Endometrial microvascular endothelial cells (primary cell): ENCODE results near the gene PAQR5. TPM values are rescaled to one million over a fixed set of nuclear protein-coding genes. Genes with fewer than 3 reads are reported as not detected.

Experiments used
- in situ Hi-C: cut with HindIII; loops from 2 replicates; pipeline ENCODE4 v1.10.0; 2017; ENCODE audit warnings: low sequenced_read_pairs, low pct_unique_long_range_greater_than_20kb; ENCODE audit errors: inconsistent ontology term
- total RNA-seq: library from RNA; depleted of rRNA; stranded (reverse); fragments of >200 nt; gene quantifications from one replicate; pipeline ENCODE4 v1.2.3, GENCODE V29; 2015; ENCODE audit errors: inconsistent ontology term

PAQR5 gene, protein sequence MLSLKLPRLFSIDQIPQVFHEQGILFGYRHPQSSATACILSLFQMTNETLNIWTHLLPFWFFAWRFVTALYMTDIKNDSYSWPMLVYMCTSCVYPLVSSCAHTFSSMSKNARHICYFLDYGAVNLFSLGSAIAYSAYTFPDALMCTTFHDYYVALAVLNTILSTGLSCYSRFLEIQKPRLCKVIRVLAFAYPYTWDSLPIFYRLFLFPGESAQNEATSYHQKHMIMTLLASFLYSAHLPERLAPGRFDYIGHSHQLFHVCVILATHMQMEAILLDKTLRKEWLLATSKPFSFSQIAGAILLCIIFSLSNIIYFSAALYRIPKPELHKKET
- 0.09 TPM for total RNA-seq

DNA sequence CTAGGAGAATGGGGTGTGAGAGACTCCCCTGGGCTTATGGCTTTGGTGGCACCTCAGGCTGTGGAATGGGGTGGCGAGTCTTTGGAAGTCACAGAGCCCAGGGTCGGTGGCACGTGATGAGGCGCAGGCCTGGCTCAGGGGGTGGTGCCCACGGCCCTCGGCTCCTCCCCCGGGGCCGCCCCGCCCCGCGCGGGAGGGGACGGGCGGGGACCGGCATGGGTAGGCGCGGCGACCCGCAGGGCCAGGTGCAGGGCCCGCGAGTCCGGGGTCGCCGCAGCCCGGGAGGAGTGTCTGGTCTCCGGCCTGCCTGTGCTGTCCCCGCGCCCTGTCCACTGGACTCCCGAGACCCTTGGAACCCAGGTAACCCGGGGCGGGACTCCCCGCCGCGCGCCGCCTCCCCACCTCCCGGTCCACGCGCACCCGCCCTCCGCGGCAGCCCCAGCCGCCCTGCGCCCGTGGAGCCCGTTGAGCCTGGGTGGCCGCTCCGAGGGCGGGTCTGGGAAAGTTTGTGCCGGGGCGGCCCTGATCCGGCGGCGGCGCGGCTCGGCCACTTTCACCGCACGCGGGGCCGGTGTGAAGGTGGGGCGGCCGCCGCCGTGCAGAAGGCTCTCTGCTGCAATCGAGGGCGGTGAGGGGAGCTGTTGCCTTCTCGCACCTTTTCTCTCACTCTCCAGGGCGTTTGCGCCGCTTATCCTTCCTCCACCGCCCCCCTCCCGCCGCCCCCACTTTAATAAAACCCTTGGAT is at the start of gene PAQR5:
Gene PAQR5, plus strand, starts transcription at position 216 of the 745 bp plus-strand sequence. CDS start 61,169 bp downstream, outside the sequence.
- in situ Hi-C loops, result no loop called here

DNA sequence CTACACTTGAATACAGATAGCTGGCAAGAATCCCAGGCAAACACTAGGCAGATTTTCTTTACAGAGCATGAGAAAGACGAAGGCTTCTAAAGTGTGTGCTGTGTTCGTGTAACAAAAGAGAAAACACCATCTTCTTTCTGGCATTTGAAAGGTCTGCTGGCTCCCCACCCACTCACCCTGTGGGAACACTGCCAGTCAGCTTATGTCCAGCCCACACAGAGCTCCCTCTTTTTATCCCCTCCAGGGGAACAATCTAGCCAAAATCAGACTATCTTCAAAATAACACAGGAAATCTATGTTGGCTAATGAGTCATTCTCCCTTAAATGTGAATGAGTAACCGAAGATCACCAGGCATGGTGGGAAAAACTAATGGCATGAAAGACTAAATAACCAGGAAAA is 45.6 kb upstream of the PAQR5 start:
- in situ Hi-C loops, result no loop called here

DNA sequence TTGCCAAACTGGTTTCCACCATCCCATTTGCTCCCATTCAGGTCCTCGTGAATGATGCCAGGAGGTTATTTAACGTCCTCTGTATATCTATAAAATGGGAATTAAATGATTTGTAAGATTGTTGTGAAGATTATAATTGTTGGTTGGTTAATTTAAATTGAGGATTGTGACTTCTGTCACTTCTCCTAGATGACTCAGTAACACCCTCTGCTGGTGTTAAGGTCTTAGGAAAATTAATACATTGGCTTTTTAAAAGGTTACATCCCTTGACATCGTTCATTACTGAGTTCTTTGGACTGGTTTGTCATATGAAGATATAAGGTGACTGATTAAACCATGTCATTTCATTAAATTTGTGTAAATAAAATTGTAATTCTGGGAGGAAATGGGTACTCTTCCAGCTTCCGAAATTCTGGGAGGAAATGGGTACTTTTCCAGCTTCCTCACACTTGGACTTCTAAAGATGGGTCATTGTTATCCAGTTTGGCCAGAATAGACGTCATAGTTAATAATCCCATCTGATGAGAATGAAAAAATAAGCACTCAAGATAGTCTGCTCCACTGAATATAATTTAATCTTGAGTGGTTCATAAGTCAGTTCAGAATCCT is 33.3 kb upstream of the PAQR5 start:
- in situ Hi-C loops, result no loop called here

DNA sequence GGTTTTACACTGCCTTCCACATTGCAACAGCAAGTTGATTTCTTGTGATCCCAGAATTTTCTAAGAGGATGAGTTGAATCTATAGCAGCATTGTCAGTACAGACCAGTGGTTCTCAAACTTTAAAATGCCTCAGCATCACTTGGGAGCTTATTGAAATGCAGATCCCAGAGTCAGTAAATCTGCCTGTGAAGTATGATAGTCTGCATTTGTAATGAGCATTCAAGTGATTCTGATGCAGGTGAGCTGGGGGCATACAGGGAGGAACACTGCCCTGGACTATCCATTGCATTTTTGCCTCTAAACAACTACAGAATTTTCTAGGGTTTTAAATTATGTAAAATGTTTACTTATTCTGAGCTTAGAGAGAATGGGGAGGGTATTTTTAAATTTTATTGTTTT is 27.5 kb upstream of the PAQR5 start:
- in situ Hi-C loops, result no loop called here

DNA sequence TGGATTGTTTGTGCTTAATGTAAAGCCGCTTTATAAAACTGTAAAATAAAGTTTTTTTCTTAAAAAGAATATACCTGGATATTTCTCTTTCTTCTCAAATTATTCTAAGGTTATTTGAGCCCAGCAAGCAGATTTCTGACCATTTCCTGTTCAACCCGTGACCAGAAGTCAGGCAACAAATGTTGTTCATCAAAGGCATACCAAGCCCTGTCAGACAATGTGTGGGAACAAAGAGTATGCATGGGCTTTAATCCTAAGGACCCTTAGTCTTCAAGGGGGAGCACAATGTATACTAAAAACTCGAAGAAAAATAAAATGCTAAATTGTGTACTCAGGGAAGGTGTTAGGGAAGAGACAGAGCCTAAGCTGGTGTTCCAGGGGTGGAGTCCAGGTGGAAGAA is 26.6 kb upstream of the PAQR5 start:
- in situ Hi-C loops, result no loop called here

DNA sequence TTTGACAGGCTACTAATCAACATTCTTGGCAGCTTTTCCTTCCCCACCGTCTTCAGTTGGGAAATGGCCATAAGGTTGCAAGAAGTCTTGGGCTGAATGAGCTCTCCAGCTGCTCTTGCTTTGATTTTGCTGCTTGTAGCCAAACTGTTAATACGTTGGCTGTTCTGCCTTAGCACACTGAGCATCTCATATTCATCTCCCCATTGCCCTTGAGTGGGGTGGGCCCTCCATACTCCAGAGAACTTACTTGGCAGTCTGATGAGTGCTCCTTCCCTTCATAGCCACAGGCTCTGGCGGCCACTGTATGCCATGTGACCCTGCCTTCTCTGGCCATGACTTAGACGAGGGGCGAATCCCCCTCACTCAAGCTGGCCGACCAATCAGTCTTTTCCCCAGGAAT is 25.8 kb upstream of the PAQR5 start:
- in situ Hi-C loops, result no loop called here

DNA sequence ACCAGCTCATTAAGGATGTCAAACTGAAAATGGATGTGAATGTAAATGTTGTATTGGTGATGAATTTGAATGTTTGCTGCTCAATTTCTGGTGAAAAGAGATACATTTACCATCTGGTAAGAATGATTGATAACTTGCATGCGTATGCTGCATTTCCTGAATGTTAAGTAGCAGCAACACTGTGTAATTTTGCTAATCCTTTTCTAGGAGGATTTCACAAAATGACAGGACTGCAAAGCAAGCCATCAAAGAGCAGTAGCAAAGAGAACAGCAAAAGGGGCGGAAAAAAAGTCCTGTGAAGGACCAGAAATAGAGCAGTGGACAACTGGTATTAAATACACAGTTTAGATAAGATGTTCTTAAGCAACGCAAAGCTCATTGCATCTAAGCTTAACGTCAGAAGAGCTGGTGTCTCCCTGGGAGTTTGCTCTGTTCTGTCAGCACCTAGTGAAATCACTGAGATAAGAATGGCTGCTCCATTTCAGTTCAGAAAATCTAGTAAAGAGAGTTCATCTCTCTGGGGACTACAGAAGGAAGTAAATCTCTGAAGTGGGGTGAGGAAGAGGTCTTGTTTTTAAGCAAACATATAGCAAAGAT is 23.5 kb upstream of the PAQR5 start:
- in situ Hi-C loops, result no loop called here

DNA sequence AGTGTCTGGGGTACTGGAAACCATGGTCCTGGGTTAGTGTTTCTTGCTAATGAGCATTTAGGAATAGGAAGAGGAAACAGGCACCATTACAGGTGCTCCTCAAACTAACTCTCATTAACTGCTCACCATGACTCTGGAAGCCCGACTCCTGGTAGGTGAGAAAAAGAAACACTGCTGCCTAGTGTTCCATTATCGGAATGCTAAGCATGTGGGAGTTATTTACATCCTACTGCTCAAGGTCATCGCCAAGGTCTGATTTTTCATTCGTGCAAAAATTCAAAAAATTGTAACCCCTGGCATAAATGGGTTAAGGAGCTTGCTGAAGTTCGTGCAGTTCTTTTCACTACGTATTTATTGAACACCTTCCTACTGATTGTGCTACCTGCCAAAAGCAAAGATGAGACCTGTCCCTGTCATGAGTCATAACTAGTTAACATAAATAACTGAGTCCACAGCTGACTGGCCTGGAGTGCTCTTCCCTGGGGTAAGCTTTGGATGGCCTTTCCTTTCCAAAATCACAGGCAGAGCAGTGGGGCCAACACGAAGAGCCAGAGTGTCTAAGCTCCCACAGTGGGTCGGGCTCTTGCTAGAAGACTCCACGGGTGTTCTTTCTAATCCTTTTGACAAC is 22.7 kb upstream of the PAQR5 start:
- in situ Hi-C loops, result no loop called here

DNA sequence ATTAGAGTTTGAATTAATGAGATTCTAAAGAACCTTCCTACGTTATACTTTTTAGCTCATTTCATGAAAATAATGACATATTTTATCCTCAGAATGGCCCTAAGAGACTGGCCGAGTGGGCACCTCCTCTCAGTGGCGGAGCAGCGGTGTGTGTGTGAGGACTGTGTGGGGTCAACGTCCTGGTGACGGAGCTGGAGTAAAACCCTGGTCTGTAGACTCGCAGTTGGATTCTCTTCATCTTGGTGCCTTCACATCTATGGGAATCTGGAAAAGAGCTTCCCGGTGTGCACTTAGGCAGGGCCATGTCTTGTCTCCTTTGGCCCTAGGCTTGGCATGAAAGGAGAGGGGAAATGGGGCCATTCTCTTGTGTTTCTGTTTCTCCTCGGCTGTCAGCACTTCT is 21.4 kb upstream of the PAQR5 start:
- in situ Hi-C loops, result no loop called here

DNA sequence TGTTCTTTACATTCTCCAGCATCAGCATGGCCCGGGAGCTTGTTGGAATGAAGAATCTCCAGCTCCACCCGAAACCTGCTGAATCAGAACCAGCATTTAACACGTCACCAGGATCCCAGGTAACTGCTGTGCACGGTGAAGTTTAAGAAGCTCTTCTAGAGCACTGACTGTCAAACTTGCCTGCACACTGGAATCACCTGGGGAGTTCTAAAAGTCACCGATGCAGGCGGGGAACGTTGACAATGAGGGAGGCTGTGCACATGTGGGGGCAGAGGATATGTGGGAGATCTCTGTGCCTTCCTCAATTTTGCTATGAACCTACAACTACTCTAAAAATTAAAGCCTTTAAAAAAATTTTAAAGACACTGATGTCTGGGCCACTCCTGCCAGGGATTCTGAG is 19.1 kb upstream of the PAQR5 start:
- in situ Hi-C loops, result no loop called here

DNA sequence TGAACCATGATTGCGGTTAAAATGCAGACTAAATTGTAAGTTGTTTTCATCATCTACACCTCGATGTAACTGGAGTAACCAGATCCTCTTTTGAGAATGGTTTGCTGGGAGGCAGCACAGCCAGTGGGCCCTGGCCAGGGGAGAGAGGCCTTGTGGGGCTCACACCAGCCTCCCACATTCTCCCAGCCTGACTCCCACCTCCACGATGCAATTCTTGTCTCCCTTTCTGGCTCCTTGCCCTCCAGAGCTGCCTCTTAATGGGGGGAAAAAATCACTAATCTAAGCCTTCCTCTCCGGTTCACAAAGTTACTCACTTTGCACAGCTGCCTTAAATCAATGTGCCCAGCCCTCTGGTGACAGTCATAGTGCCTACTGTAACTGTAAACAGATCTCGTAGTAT is 17.9 kb upstream of the PAQR5 start:
- in situ Hi-C loops, result no loop called here

DNA sequence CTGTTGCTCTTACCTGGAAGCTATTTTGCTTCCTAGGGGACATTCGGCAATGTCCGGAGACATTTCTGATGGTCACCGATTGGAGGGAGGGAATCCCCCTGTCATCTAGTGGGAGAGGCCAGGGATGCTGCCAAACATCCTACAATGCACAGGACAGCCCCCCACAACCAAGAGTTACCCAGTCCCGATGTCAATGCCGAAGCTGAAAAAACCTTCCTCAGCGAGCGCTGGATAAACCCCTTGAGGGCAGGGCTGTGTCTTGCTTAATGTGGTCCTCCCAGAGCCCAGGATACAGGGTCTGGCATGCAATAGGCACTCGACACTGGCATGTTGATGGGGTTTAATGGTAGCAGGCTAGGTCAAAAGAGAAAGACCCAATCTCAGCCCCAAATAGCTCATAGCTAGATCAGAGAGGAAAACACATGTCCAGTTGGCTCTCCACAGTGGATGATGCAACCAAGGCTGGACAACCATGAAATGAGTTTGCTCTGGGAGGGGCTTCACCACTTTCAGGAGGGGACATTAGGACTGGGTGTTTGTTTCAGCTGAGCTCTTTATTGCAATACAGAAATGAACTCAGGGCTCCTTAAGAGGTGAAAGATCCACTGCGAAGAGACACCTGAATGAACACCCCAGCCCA is 16.5 kb upstream of the PAQR5 start:
- in situ Hi-C loops, result no loop called here

DNA sequence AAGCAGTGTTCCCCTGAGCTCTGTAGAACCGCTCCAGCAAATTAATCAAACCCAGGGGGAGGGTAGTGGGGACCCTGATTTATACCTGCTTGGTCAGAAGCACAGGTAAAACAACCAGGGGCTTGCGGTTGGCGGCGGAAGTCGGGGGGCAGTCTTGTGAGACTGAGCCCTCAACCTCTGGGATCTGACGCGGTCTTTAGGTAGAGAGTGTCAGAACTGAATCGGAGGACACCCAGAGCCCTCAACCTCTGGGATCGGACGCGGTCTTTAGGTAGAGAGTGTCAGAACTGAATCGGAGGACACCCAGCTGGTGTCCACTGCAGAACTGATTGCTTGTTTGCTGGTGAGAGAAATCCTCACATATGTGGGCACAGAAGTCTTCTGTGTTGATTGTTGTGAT is 12.9 kb upstream of the PAQR5 start:
- in situ Hi-C loops, result no loop called here

DNA sequence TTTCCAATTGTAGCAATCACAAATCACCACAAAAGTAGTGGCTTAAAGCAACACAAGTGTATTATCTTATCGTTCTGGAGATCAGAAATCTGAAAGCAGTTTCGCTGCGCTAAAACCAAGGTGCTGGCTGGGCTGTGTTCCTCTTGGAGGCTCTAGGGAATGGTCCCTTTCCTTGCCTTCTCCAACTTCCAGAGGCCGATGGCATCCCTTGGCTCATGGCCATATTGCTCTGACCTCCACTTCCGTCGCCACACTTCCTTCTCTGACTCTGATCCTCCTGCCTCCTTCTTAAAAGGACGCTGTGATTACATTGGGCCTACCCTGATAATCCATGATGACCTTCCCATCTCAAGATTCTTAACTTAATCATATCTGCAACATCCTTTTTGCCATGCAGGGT is 10.7 kb upstream of the PAQR5 start:
- in situ Hi-C loops, result no loop called here

DNA sequence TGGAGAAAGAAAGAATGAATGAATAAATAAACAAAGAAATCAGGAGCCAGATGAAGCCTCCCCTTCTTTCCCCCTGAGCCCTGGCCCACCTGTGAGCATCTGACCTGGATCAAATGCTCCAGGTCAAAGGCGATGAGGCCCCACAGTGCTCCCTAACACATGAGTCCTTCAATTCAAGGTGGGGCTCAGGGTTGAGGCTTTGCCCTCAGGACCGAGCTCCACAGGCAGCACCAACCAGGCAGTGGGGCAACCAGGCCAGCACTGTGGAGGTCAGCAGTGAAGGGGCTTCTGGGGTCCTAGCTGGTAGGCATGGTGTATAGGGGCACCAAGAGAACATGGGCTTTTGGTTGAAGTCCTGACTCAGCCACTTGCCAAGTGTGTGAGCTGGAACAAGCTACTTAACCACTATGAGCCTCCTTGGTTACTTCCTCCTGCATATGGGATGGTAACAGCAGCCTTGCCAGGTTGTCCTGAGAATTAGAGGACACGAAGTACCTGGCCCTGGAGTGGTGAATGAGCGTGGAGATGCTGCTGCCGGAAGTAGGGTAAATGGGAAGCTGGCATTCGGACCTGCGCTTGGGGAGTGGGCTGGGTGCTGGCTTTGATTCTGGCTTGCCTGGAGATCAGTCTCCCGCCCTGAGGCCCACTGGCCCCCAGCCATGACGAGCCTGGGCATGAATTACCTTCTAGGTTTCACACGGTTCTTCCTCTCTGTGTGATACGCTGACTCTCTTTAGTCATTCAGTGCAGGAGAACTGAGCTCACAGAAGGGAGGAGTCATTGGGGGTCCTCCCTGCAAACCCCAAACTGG is 10.0 kb upstream of the PAQR5 start:
- in situ Hi-C loops, result no loop called here

DNA sequence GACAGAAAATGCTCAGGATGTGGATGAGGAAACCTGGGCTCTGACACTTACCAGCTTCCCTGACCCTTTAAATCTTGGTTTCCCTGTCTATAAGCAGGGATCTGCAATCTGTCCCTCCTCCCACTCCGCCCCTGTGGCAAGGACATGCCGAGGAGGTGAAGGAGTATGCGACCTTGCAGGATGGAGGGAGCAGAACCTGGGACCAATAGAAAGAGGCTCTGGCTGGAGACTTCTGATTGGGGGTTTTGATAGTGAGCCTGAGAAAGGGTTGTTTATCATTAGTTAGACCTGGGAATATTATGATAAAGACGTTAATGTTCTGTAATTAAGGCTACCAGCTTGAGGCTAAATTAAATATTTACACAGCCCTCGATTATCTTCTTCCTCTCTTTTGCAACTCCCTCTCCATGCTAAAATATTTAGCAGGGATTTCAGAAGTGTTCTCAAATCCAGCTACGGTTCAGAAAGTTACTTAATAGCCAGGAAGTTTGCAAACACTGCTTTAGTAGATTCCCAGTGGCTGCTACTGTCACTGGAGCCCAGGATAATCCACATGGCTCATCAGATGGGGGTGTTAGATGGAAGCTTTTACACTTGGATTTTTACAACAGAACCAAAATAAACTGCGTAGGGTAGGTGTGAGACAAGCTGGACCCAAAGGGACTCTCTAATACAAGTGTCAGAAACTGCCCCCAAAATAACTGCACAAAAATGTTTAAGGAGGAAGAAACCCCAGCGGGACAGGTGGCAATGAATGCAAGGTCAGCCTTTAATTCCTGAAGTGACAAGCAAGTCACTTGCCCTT is 9.2 kb upstream of the PAQR5 start:
- in situ Hi-C loops, result no loop called here
